Hepatocyte (in vitro differentiated cells): Measurements from ENCODE around the gene NME8. TPM values are rescaled to one million over a fixed set of nuclear protein-coding genes. Genes with fewer than 3 reads are reported as not detected.
A peak's percentile ranks its signal among the peaks of the same experiment; 100 is the strongest.

ENCODE experiments used
- DNase-seq: peaks from one replicate; pipeline ENCODE4 v3.0.0-alpha.2; 2016; ENCODE audit warnings: low spot score
- H2AFZ ChIP-seq: fragments of 200-600 bp; sonication (generic); 2 replicates; pipeline ENCODE4 v1.6.0; 2016; ENCODE audit warnings: antibody characterized with exemption, mild to moderate bottlenecking
- H3K27ac ChIP-seq: fragments of 200-600 bp; sonication (generic); 2 replicates; pipeline ENCODE4 v1.5.1; 2016; ENCODE audit warnings: mild to moderate bottlenecking
- H3K27me3 ChIP-seq: fragments of 200-600 bp; sonication (generic); 2 replicates; pipeline ENCODE4 v1.6.1; 2016
- H3K36me3 ChIP-seq: fragments of 200-600 bp; sonication (generic); replicated peaks from 2 replicates; pipeline ENCODE4 v1.5.1; 2016; ENCODE audit warnings: low read depth; ENCODE audit not compliant: insufficient read depth
- H3K4me1 ChIP-seq: fragments of 200-600 bp; sonication (generic); 2 replicates; pipeline ENCODE4 v1.5.1; 2016; ENCODE audit warnings: mild to moderate bottlenecking, moderate library complexity; ENCODE audit not compliant: insufficient read depth
- H3K4me2 ChIP-seq: fragments of 200-600 bp; sonication (generic); 2 replicates; pipeline ENCODE4 v1.6.0; 2016
- H3K4me3 ChIP-seq: fragments of 200-600 bp; sonication (generic); 2 replicates; pipeline ENCODE4 v1.5.1; 2016; ENCODE audit warnings: mild to moderate bottlenecking
- H3K79me2 ChIP-seq: fragments of 200-600 bp; sonication (generic); 2 replicates; pipeline ENCODE4 v1.6.0; 2017; ENCODE audit warnings: mild to moderate bottlenecking
- H3K9me2 ChIP-seq: fragments of 200-600 bp; sonication (generic); replicated peaks from 2 replicates; pipeline ENCODE4 v1.6.0; 2017; ENCODE audit warnings: mild to moderate bottlenecking; ENCODE audit not compliant: insufficient read depth
- H3K9me3 ChIP-seq: fragments of 200-600 bp; sonication (generic); 2 replicates; pipeline ENCODE4 v1.5.1; 2016; ENCODE audit warnings: low read depth, mild to moderate bottlenecking
- H4K20me1 ChIP-seq: fragments of 200-600 bp; sonication (generic); 2 replicates; pipeline ENCODE4 v1.6.0; 2016; ENCODE audit warnings: mild to moderate bottlenecking; ENCODE audit not compliant: insufficient read depth, poor library complexity, severe bottlenecking
- EZH2 ChIP-seq: fragments of 200-600 bp; sonication (generic); IDR thresholded peaks from 2 replicates; pipeline ENCODE4 v1.6.1; 2016; ENCODE audit warnings: antibody characterized with exemption, mild to moderate bottlenecking, borderline replicate concordance
- EZH2phosphoT487 ChIP-seq: fragments of 200-600 bp; sonication (generic); IDR thresholded peaks from one replicate; pipeline ENCODE4 v1.6.1; 2018; ENCODE audit warnings: antibody characterized with exemption, mild to moderate bottlenecking, low read depth, moderate library complexity; ENCODE audit not compliant: unreplicated experiment, severe bottlenecking
- WGBS: methylation state at CpG from one replicate; pipeline ENCODE4 v1.1.6; 2016; ENCODE audit warnings: low lambda C conversion rate; ENCODE audit errors: missing lambda C conversion rate; 5-methylcytosine and 5-hydroxymethylcytosine counted together
- polyA plus RNA-seq: library from polyadenylated mRNA; unstranded; fragments of >200 nt; fragmentation: Nextera tagmentation; extraction: Ambion mirVana; gene quantifications from 2 replicates; pipeline ENCODE4 v1.2.1, GENCODE V29; 2016
- total RNA-seq: library from RNA; depleted of rRNA; stranded (reverse); fragments of >200 nt; gene quantifications from 2 replicates; pipeline ENCODE4 v1.2.3, GENCODE V29; 2014
- TF ChIP-seq, protein P1 (sequence below): fragments of 200-600 bp; sonication (generic); IDR thresholded peaks from 2 replicates; pipeline ENCODE4 v1.5.1; 2016; ENCODE audit warnings: antibody characterized with exemption, mild to moderate bottlenecking; ENCODE audit not compliant: poor library complexity

The NME8 gene
- total and polyA plus RNA-seq, 2 experiments from 2014 or later: not detected

GRCh38 chr7:37928878-37929277 lies 80.5 kb downstream of the NME8 start:
- peaks cover 9% of the 10 kb centered on the region for H3K4me1 ChIP-seq
- H3K27me3 ChIP-seq: no peaks in the 10 kb centered on the region
- no peak overlapping the region for H2AFZ ChIP-seq
- H4K20me1 ChIP-seq: no peaks in the 10 kb centered on the region
- TF ChIP-seq, protein P1, sequence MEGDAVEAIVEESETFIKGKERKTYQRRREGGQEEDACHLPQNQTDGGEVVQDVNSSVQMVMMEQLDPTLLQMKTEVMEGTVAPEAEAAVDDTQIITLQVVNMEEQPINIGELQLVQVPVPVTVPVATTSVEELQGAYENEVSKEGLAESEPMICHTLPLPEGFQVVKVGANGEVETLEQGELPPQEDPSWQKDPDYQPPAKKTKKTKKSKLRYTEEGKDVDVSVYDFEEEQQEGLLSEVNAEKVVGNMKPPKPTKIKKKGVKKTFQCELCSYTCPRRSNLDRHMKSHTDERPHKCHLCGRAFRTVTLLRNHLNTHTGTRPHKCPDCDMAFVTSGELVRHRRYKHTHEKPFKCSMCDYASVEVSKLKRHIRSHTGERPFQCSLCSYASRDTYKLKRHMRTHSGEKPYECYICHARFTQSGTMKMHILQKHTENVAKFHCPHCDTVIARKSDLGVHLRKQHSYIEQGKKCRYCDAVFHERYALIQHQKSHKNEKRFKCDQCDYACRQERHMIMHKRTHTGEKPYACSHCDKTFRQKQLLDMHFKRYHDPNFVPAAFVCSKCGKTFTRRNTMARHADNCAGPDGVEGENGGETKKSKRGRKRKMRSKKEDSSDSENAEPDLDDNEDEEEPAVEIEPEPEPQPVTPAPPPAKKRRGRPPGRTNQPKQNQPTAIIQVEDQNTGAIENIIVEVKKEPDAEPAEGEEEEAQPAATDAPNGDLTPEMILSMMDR: no peak
- TF ChIP-seq EZH2: no peak
- no peak for TF ChIP-seq EZH2phosphoT487
- WGBS: 88% methylated on average over 4 of the region's 4 CpGs
- no peaks in the 10 kb centered on the region for H3K9me3 ChIP-seq
- no peak overlapping the region for H3K4me3 ChIP-seq
- H3K4me2 ChIP-seq: no peak overlapping the region
- H3K36me3 ChIP-seq: no peaks in the 10 kb centered on the region
- no peak for DNase-seq
- H3K9me2 ChIP-seq: no peaks in the 10 kb centered on the region
- no peak overlapping the region for H3K27ac ChIP-seq
- no peaks in the 10 kb centered on the region for H3K79me2 ChIP-seq

GRCh38 chr7:37930226-37930948 lies 82.0 kb downstream of the NME8 start:
- TF ChIP-seq EZH2phosphoT487 (no peak), EZH2 (no peak)
- TF ChIP-seq, protein P1: no peak

DNA sequence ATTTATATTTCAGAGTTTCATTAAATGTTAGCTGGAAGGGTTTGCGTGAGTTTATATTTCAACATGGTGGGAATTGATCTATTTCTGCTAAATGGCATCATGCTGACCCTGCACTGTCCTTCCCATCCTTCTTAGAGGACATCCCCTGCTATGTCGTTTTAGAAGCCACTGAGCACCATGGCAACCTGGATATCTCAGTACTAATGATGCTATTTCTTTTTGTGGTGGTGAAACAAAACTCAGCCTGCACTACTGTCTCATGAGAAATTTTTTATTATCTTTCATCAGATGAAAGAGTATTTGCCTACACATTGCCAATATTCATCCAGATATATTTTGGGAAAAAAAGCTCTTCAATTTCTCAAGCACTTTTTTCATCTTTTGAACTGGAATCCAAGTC lies 84.1 kb downstream of the NME8 start:
- DNase-seq: no peak

More at GRCh38 chr7:37930226-37930948, 82.0 kb downstream of the NME8 start:
- no peaks in the 10 kb centered on the region for H3K36me3 ChIP-seq
- H3K79me2 ChIP-seq: no peaks in the 10 kb centered on the region
- no peak overlapping the region for H3K4me3 ChIP-seq
- H4K20me1 ChIP-seq: no peaks in the 10 kb centered on the region
- peaks cover 9% of the 10 kb centered on the region for H3K4me1 ChIP-seq
- no peak for DNase-seq
- H3K9me3 ChIP-seq: no peaks in the 10 kb centered on the region
- peak overlapping the region; percentile 11 for H3K4me2 ChIP-seq
- H2AFZ ChIP-seq: no peak overlapping the region
- no peaks in the 10 kb centered on the region for H3K9me2 ChIP-seq
- 72% methylated on average over 5 of the region's 5 CpGs for WGBS
- H3K27ac ChIP-seq: peak overlapping the region; percentile 71
- H3K27me3 ChIP-seq: no peaks in the 10 kb centered on the region

DNA sequence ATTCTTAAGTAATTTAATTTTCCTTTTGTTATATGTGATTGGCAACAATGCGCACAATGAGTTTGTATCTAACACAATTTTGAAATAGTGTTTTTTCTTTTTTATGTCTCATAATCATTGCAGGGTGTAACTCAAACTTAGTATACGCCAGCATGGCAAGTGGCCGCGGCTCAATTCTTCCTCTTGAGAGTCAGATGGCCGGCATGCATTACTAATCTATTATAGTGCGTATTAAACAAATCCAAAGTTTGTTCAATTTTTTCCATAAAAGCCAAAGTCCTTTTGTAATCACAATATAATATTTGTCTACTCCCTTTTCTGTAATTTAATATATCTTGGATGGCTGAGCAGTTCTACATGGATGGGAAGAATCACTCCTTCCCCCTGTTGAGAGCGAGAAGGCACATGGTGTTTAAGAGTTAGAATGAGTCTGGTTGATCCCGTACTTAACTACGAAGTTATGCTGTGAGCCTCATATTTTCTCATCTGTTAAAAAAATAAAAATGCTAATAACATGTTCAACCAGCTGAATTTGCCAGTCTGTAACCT lies 84.7 kb downstream of the NME8 start:
- H4K20me1 ChIP-seq: no peaks in the 10 kb centered on the region
- H3K36me3 ChIP-seq: no peaks in the 10 kb centered on the region
- H3K4me3 ChIP-seq: no peak overlapping the region
- no peaks in the 10 kb centered on the region for H3K9me3 ChIP-seq
- no peaks in the 10 kb centered on the region for H3K9me2 ChIP-seq
- no peak for TF ChIP-seq EZH2
- TF ChIP-seq, protein P1: no peak
- TF ChIP-seq EZH2phosphoT487: no peak
- no peak overlapping the region for H2AFZ ChIP-seq
- H3K4me2 ChIP-seq: no peak overlapping the region
- 84% methylated on average over 9 of the region's 9 CpGs for WGBS
- H3K27me3 ChIP-seq: no peaks in the 10 kb centered on the region
- H3K4me1 ChIP-seq: peaks cover 9% of the 10 kb centered on the region
- no peak for DNase-seq
- H3K27ac ChIP-seq: no peak overlapping the region
- no peaks in the 10 kb centered on the region for H3K79me2 ChIP-seq

More for the DNA sequence above, 84.1 kb downstream of the NME8 start:
- Histone ChIP-seq H3K9me2 (no peaks in the 10 kb centered on the region), H3K4me1 (peaks cover 9% of the 10 kb centered on the region), H4K20me1 (no peaks in the 10 kb centered on the region), H3K79me2 (no peaks in the 10 kb centered on the region), H3K36me3 (no peaks in the 10 kb centered on the region), H3K27ac (no peak overlapping the region), H3K4me3 (no peak overlapping the region), H3K4me2 (no peak overlapping the region), H2AFZ (no peak overlapping the region), H3K27me3 (no peaks in the 10 kb centered on the region), H3K9me3 (no peaks in the 10 kb centered on the region)
- WGBS: 94% methylated on average over 2 of the region's 2 CpGs
- no peak for TF ChIP-seq EZH2
